NCI-H510A (cell line): Measurements from ENCODE around the gene SHE.
"Not testable (repeated sequence)": the region's sequence is repeated elsewhere in the genome, so short reads cannot be mapped to it uniquely, and the experiment has no call there.

Experiments used
- DNase-seq: peaks from one replicate; lab custom pipeline; 2025; lab: John Stamatoyannopoulos, UW

Gene SHE

DNA sequence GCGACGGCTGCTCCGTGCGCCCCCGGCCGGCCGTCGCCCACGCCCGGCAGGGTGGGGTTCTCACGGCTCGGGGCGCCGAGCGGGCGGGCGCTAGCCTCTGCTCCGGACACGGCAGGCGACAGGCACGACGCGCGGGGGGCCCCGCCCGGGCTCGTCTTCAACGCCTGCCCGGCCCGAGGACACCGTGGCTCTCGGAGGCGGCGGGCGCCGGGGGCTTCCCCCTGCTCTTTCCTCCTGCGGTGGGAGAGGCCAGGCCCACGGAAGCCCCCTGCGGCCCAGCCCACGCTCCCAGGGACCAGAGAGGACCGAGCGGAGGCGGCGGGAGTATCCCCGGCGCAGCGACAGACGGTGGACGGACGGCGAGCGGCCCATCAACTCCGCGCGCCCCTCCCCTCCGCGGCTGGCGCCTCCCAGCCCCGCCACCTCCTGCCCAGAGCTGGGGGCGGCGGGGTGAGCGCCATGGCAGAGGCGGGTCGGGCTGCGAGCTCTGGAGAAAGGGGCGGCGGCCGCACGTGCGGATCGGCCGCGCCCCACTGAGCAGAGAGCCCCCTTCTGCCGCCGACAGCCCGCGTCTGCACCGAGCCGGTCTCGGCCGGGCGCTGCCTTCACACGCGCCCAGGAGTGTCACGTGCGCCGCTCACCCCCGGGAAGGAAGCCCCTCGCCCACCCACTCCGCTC, at the start of gene SHE, which contains the start of gene TDRD10:
SHE (minus strand) TSS at position 347 of the 678 bp plus-strand sequence. CDS start 386 bp downstream, outside the sequence.
TDRD10 (plus strand) TSS at position 154 of the 678 bp plus-strand sequence. CDS start 4,685 bp downstream, outside the sequence.
- no peak for DNase-seq

DNA sequence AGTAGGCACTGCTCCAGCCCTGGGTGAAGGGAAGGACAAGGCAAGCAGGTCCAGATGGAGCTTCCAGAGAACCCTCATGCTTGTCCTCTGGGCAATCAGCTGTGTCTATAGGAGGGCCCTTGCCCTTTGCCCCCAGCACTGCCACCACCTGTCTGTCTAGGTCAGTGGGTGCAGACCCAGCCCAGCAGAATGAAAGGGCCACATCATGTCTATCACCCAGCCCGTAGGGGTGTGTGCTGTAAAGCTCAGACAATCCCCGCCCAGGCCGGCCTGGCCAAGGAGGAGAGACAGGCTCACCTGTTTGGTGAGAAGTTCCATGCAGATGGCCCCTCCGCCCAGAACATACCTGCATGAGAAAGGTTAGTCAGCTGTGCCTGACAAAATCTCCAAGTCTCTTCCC, 49.3 kb upstream of the SHE start:
- DNase-seq, result no peak

DNA sequence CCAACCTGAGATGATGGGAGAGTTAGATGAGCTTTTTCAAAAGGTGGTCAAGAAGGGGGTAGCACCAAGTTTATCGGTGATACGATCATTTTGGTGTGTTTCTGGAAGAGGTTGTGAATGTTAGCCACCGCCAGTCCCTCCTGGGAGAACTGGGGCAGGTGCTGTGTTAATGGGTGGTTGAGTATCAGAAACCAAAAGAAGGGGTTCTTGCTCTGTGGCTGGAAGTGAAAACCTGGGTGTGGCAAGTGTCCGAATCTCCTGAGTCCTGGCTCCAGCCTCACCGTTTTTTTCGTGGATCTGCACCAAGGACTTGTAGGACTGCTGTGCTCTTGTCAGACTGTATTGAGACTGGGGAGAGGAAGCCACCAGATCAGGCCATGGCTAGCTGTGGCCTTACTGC, 48.4 kb upstream of the SHE start:
- DNase-seq, result no peak

DNA sequence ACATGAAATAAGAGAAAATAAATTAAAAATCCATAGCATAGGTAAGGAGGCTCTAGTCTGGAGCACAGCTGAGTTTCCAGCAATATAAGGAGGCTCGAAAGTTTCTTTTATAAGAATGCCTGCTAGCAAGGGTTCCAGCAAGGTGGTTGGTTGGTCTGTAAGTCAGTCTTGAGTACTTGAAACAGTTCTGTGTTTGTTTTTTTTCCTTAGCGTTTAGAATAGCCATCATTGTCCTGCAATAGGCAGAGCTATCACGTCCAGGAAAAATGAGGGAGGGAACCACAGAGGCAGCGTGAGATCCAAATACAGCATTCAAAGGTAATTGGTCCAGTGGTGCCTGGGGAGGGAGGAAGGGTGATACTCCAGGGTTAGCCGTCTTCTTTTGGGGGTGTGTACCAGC, 47.9 kb upstream of the SHE start:
- no peak for DNase-seq

DNA sequence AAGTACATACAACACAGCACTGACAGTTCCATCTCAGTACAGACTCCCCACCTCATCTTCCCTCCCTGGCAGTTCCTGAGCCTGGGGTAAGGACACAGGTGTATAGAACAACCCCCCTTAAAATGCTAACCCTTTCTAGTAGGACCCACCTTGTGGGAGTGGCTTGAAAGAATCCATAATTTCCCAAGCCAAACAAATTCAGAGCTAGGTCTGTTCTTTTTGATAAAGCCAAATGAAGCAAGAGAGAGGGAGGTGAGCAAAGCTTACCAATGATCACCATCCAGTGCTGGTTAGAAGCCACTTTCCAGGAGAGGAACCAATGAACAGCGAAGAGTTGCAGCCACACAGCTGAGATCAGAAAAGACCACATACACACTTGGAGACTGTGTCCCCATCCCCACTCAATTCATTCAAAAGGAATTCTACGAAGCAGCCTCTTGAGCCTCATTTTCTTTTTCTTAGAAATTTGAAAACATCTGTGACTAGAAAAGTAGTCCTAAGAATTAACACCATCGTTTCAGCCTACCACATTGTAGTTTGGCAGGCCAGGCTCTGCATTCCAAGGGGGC, 47.1 kb upstream of the SHE start:
- DNase-seq, result no peak

DNA sequence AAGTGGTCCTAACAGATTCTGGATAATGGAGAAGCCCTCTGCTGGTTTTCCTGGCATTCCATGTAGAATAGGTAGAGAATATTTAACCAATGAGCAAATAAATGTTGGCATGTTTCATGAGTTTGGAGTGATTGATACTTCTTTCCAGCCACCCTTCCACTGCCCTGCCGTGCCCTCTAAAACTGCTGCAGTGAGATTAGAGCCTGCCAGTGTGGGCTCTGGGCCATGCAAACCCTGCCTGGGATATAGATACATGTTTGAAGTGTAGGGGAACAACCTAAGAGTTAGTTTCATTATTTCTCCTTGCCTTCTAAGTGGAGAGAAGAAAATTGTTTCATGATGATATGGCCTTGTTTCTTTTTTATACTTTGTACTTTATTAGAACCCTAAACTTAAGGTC, 45.8 kb upstream of the SHE start:
- no peak for DNase-seq

DNA sequence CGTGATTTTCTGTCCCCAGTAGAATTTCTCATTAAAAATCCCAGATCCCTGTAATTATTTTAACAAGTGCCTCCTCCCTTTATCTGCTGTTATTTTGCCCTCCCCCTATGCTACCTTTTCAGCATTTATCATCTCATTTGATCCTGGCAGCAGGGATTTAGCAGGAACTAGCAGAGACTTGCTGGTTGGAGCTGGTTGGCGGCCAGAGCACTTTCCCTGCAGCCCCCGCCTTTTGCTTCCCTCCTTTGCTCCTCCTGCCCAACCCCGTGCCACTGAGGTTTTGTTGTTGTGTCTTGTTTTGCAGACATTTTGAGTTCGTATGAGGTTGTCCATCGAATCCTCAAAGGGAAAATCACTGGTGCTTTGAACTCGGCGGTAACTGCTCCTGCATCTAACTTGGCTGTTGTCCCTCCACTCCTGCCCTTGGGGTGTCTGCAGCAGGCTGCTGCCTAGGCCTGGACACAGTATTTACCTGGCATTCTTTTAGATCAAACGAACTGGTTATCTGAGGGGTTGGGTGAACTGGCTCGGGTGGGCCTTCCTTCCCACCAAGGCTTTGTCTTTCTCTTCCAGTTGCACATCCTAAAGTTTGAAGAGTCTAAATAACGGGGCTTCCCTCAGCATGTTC, 45.0 kb upstream of the SHE start:
- DNase-seq, result no peak

DNA sequence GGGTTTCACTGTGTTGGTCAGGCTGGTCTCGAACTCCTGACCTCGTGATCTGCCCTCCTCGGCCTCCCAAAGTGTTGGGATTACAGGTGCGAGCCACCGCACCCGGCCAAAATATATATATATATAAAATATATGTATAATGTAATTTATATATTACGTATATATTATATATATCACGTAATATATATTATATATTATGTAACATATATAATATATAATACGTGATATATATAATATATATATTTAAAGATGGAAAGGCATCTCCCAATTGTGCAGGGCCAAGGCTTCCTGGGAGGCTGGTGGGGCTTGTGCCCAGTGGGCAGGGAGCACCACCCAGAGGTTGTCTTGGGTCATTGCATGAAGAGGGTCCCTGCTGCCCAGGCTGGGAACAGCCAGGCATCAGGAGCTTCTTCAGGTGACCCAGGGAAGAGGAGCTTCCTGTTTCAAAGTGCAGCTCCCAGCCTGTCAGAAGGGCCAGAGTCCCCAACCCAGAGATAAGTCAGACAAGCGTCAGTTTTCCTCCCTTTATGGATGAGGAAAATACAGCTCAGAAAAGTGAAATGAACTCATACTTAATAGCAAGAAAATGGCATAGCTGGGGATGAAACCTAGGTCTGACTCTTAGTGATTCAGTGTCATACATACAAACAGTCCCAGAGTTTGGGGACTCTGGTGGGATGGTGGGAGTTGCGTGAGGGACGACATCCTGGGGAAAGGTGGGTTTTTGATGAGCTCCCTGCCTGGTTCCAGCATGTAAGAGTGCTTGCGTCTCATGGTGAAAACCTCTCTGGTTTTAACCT, 44.3 kb upstream of the SHE start:
- DNase-seq, result peak; percentile 18

DNA sequence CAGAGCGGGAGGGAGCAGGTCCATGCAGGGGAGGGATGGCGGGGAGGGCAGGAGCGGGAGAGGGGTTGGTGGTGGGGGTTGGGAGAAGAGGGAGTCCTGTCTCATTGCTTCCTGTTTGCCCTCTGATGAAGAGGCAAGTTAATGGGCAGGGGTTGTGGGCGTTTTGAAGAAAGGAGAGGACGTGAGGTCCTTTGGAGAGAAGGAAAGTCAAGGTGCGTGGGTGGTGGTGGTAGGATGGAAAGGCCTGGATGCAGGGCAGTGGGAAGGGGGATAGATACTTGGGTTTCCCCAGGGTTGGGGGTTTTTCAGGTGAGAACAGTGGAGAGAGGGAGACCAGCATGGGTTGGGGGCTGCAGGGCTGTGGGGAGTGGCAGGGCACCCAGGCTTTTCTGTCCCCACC, 39.0 kb upstream of the SHE start:
- no peak for DNase-seq

DNA sequence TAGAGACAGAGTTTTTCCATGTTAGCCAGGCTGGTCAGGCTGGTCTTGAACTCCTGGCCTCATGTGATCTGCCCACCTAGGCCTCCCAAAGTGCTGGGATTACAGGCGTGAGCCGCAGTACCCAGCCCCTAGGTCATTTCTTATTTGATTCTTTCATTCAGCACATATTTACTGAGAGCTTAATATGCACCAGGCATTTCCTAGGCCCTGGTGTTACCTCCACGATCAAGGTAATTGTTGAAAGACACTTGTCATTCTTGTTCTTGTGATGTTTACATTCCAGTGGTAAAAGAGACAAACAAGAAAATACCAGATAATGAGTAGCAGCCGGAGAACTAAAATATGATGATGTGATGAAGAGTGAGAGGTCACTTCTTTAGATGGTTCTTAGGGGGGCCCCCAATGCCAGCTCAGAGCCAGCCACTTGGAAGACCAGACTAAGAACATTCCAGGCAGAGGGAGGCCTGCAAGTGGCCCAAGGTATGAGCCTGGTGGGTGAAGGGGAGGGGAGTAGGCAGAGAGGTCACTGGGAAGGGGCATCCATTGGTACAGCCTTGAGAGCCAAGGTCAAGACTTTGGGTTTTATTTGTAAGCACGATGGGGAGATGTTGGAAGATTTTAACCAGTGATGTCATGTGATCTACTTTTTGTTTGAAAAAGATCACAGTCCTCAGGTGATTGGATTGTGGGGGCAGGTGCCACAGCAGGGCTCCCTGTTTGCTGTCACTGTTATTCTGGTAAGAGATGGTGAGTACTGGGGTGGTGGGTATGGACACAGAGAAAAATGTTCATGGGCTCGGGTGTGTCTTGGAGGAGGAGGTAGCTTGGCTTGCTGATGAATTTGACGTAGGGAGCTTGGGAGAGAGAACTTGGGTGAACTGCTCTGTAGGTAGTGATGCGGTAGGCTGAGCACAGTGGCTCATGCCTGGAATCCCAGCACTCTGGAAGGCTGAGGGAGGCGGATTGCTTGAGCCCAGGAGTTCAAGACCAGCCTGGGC, 37.6 kb upstream of the SHE start:
- DNase-seq, result no peak

DNA sequence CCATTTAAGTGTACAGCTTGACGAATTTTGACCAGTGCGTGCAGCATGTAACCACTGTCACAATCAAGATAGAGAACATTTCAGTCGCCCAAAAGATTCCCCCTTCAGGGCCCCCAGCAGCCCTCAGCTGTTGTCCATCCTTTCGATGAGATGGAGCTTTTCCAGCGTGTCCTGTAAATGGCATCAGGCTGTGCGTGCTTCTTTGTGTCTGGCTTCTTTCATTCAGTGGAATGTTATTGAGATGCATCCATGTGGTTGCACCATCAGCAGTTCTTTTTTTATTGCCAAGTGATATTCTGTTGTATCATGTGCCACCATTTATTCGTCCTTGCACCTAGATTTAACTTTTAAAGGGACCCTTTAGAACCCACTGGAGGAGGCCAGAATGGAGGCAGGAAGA, 34.4 kb upstream of the SHE start:
- no peak for DNase-seq

DNA sequence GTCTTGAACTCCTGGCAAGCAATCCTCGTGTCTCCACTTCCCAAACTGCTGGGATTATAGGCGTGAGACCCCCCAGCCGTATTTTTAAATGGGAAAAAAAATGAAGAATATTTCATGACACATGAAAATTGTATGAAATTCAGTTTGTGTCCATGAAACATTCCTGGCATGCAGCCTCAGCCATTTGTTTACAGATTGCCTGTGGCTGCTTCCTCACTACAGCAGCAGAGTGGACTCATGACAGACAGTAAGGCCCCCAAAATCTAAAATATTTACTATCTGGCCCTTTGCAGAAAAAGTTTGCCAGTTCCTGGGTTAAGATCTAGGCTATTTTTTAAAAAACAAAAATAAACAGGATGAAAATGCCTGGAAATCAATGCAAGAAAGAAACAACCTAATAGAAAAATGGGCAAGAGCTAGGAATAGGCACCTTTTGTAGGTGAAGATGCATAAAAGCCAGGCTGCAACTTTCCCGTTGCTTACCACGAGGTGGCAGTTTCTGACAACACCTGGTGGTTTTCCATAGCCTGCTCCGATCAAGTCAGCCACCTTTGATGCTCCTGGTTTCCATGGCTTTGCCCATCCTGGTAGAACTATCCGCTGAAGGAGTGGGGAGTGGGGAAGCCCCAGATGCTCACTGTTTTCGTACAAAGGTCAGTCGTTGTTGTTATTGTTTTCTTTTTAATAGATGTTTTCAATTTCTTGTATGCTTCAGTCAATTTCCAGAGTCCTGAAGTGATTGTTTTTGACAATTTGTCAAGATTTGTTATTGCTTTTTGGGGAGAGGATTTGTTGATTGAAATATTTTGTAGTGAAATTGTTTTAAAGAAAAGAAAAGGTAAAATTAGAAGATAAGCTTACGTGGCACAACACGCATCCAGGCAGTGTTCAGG, 32.0 kb upstream of the SHE start:
- DNase-seq, result peak; percentile 39

DNA sequence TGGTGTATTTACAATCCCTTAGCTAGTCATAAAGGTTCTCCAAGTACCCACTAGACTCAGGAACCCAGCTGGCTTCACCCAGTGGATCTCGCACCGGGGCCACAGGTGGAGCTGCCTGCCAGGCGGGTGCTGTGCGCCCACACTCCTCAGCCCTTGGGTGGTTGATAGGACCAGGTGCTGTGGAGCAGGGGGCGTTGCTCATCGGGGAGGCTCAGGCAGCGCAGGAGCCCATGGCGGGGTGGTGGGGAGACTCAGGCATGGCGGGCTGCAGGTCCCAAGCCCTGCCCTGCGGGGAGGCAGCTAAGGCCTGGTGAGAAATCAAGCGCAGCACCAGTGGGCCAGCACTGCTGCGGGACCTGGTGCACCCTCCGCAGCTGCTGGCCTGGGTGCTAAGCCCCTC, 29.7 kb upstream of the SHE start:
- not testable (repeated sequence) for DNase-seq

DNA sequence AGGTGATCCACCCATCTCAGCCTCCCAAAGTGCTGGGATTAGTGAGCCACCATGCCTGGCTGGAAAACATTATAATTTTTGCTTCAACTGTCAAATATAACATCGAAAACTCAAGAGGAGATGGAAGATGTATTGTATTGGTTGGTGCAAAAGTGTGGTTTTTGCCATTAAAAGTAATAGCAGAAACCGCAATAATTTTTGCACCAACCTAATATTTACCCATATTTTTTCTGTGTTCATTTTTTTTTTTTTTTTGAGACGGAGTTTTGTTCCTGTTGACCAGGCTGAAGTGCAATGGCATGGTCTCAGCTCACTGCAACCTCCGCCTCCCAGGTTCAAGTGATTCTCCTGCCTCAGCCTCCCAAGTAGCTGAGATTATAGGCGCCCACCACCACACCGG, 27.1 kb upstream of the SHE start:
- no peak for DNase-seq

DNA sequence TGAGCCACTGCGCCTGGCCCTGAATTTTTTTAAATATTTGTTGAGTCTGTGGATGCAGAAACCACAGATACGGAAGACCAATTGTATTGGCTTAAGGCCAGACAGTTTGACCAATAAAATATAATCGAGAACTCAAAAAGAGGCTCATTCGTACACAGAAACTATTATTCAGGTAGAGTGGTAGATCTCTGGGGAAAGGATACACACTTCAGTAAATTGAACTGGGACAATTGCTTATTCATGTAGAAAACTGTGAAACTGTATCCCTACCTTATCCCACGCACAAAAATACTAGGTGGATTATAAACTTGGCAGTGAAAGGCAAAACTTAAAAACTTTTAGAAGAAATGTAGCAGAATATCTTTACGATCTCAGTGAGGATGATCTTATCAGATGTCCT, 25.0 kb upstream of the SHE start:
- no peak for DNase-seq

DNA sequence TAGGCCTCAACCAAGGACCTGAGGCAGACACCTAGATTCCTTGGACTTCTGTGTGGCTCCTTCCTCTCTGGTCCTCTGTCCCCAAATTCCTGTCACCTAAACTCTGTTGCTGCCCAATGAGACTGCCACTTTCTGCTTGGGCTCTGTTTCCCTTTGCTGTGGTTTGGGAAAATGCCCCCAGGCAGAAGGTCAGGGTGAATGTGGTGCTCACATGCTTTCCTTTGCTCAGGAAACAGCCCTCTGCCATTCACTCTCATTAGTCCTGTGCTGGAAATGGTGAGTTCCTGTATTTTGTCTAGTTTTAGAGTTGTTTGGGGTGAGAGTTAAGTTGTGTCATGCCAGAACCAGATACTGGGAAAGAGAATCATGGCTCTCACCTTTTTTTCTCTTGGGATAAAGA, 22.7 kb upstream of the SHE start:
- no peak for DNase-seq

DNA sequence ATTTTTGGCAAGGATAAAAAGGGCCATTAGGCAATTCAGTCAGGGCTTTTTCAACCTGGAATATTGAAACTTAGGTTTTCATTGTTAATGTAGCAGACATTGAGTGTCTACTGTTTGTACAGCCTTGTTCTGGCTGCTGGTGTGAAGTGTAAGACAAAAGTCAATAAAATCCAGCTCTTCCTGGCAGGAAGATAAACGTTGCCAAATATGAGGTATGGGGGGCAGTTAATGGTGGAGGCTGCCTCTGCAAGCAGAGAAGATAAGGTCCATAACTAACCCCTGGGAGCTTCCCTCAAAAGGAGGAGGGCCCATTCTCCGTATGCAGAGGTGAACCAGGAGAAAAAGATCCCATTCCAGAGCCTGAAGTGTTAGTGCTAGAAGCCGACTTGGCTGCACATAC, 19.5 kb upstream of the SHE start:
- DNase-seq, result no peak

DNA sequence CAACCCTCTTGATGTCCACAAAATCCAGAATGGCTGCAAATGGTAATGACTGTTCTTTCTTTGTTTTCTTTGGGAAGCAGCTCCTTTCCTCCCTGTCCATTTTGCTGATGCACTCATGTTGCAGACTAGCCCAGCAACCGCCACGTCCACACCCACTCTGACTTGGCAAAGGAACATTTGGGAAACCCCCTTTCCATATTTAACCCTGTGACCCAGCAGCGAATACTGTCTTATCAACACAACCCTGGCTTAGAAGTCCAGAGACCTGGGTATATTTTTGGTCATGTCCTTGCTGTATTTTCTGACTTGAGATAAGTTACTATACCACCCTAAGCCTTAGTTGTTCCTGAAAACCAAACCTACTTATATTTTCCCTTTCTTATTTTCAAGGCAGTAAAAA, 18.1 kb upstream of the SHE start:
- DNase-seq, result no peak

DNA sequence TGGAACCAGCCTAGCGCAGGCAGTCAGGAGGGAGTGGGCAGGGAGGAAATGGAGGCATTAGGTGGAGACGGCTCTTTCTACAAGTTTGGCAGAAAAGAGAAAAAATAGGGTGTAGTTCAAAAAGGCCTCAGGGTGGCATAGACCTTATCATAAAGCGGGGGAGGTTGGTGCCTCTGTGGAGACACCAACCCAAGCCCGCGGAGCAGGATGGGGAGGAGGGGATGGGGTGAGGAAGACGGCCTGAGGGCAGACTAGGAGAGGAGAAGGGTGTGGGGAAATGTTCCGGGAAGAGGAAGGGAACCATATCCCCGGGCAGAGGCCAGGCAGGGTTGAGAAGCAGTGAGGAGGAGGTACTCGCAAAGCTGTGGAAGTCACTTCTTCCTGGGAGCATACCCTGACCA, 17.4 kb upstream of the SHE start:
- DNase-seq, result no peak

DNA sequence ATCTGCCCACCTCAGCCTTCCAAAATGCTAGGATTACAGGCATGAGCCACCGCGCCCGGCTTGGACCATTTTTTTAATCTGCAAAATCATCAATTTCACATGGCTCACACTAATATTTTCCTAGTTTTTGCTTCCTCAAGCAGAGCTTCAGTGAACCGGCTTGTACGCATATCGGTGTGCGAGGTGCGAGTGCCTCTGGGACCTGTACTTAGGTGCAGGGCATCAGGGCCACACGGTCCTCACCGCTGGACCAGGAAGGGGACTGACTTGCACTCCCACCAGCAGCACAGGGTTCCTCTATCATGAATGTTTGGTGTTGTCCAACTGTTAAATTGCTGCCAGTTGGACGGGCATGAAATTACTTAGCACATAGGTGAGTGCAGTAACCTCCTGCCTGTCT, 15.4 kb upstream of the SHE start:
- DNase-seq, result no peak
